NK-92 (cell line): Measurements from ENCODE around the gene ZNF146.
"Not testable (repeated sequence)": the region's sequence is repeated elsewhere in the genome, so short reads cannot be mapped to it uniquely, and the experiment has no call there.

Source experiments
- DNase-seq: peaks from one replicate; lab custom pipeline; 2025; ENCODE audit not compliant: unreplicated experiment; lab: John Stamatoyannopoulos, UW

The ZNF146 gene

GRCh38 chr19:36233626-36234025 lies 18.7 kb downstream of the ZNF146 start:
- not testable (repeated sequence) for DNase-seq

- DNase-seq, result no peak
These were observed 21.5 kb downstream of the ZNF146 start for GRCh38 chr19:36236304-36236945.

GRCh38 chr19:36236946-36237310 lies 22.0 kb downstream of the ZNF146 start:
- no peak for DNase-seq

- DNase-seq, result no peak
These were observed 29.2 kb downstream of the ZNF146 start for GRCh38 chr19:36244066-36244465.

GRCh38 chr19:36245210-36246005 lies 30.5 kb downstream of the ZNF146 start:
- no peak for DNase-seq

- DNase-seq, result no peak
These were observed 31.1 kb downstream of the ZNF146 start for GRCh38 chr19:36246006-36246481.

- DNase-seq, result no peak
These were observed 37.1 kb downstream of the ZNF146 start for GRCh38 chr19:36252047-36252446.

GRCh38 chr19:36254848-36255247 lies 39.9 kb downstream of the ZNF146 start:
- DNase-seq, result no peak

- no peak for DNase-seq
These were observed 40.4 kb downstream of the ZNF146 start for GRCh38 chr19:36255316-36255715.

GRCh38 chr19:36256064-36256463 lies 41.2 kb downstream of the ZNF146 start:
- no peak for DNase-seq

- no peak for DNase-seq
These were observed 42.1 kb downstream of the ZNF146 start for GRCh38 chr19:36256853-36257519.

GRCh38 chr19:36257520-36257876 lies 42.6 kb downstream of the ZNF146 start:
- no peak for DNase-seq

- DNase-seq, result no peak
These were observed 43.3 kb downstream of the ZNF146 start for GRCh38 chr19:36258028-36258875.

GRCh38 chr19:36259211-36259610 lies 44.3 kb downstream of the ZNF146 start:
- DNase-seq, result no peak

- DNase-seq, result no peak
These were observed 50.2 kb downstream of the ZNF146 start for GRCh38 chr19:36265064-36265463.

- no peak for DNase-seq
These were observed 51.0 kb downstream of the ZNF146 start for GRCh38 chr19:36265856-36266374.

GRCh38 chr19:36266375-36266961 lies 51.6 kb downstream of the ZNF146 start:
- DNase-seq, result no peak

- DNase-seq, result no peak
These were observed 52.3 kb downstream of the ZNF146 start for GRCh38 chr19:36267061-36267845.

GRCh38 chr19:36268081-36268480 lies 53.2 kb downstream of the ZNF146 start:
- DNase-seq, result not testable (repeated sequence)

- DNase-seq, result not testable (repeated sequence)
These were observed 53.7 kb downstream of the ZNF146 start for GRCh38 chr19:36268591-36268990.
